Measurements from ENCODE around the gene CUL9.

The CUL9 gene

GRCh38 chr6:43202451-43202850 lies 20.5 kb downstream of the CUL9 start:
- DNase-seq, result no peak

GRCh38 chr6:43203029-43203717 lies 21.2 kb downstream of the CUL9 start:
- no peak for DNase-seq

GRCh38 chr6:43203718-43204095 lies 21.7 kb downstream of the CUL9 start:
- DNase-seq, result no peak

- no peak for DNase-seq
Observed at GRCh38 chr6:43204271-43205105, 22.5 kb downstream of the CUL9 start.

- no peak for DNase-seq
Observed at GRCh38 chr6:43205849-43206248, 23.9 kb downstream of the CUL9 start.

- DNase-seq, result no peak
Observed at GRCh38 chr6:43207286-43207685, 25.3 kb downstream of the CUL9 start.

- DNase-seq, result no peak
Observed at GRCh38 chr6:43211955-43212354, 30.0 kb downstream of the CUL9 start.

- DNase-seq, result no peak
Observed at GRCh38 chr6:43213431-43213830, 31.4 kb downstream of the CUL9 start.

GRCh38 chr6:43215066-43215465 lies 33.1 kb downstream of the CUL9 start:
- no peak for DNase-seq

GRCh38 chr6:43216200-43216599 lies 34.2 kb downstream of the CUL9 start:
- no peak for DNase-seq

GRCh38 chr6:43217351-43217750 lies 35.4 kb downstream of the CUL9 start:
- no peak for DNase-seq

- DNase-seq, result no peak
Observed at GRCh38 chr6:43219119-43219518, 37.1 kb downstream of the CUL9 start.

- DNase-seq, result no peak
Observed at GRCh38 chr6:43219814-43220213, 37.8 kb downstream of the CUL9 start.

- DNase-seq, result no peak
Observed at GRCh38 chr6:43220439-43220951, 38.5 kb downstream of the CUL9 start.

- no peak for DNase-seq
Observed at GRCh38 chr6:43221046-43221972, 39.3 kb downstream of the CUL9 start.

- DNase-seq, result no peak
Observed at GRCh38 chr6:43222418-43223059, 40.5 kb downstream of the CUL9 start.

- no peak for DNase-seq
Observed at GRCh38 chr6:43223175-43223574, 41.2 kb downstream of the CUL9 start.

GRCh38 chr6:43226192-43226851 lies 44.3 kb downstream of the CUL9 start:
- no peak for DNase-seq

- DNase-seq, result no peak
Observed at GRCh38 chr6:43228951-43229802, 47.2 kb downstream of the CUL9 start, which contains the start of gene DNPH1. TSS of gene DNPH1 (minus strand) at chr6:43229481. CDS start at chr6:43229456, 25 bp downstream.

GRCh38 chr6:43229803-43230620 lies 48.0 kb downstream of the CUL9 start:
- DNase-seq, result no peak
